H9 (cell line): ENCODE data around the gene ENOSF1. TPM values are rescaled to one million over a fixed set of nuclear protein-coding genes. Genes with fewer than 3 reads are reported as not detected.

Experiments used
- DNase-seq: peaks from one replicate; pipeline ENCODE4 v3.0.0-alpha.2; 2017
- H2AFZ ChIP-seq: one replicate; pipeline ENCODE4 v1.6.1; 2013; ENCODE audit warnings: mild to moderate bottlenecking, low read length, control low read depth, moderate library complexity
- H2AK5ac ChIP-seq: 2 replicates; pipeline ENCODE4 v1.6.1; 2013; ENCODE audit warnings: low read length, control low read depth, mixed read lengths; ENCODE audit not compliant: insufficient read length
- H2BK120ac ChIP-seq: one replicate; pipeline ENCODE4 v1.6.1; 2013; ENCODE audit warnings: low read depth, mild to moderate bottlenecking, low read length, control low read depth, inconsistent platforms; ENCODE audit not compliant: poor library complexity, severe bottlenecking
- H2BK12ac ChIP-seq: 2 replicates; pipeline ENCODE4 v1.6.1; 2013; ENCODE audit warnings: low read length, control low read depth, mixed read lengths, low read depth; ENCODE audit not compliant: insufficient read length
- H2BK15ac ChIP-seq: 2 replicates; pipeline ENCODE4 v1.6.1; 2013; ENCODE audit warnings: low read depth, low read length, control low read depth
- H2BK20ac ChIP-seq: one replicate; pipeline ENCODE4 v1.6.1; 2013; ENCODE audit warnings: low read depth, mild to moderate bottlenecking, low read length, control low read depth, inconsistent platforms; ENCODE audit not compliant: poor library complexity, severe bottlenecking
- H2BK5ac ChIP-seq: 2 replicates; pipeline ENCODE4 v1.6.1; 2013; ENCODE audit warnings: low read length, control low read depth, mixed read lengths; ENCODE audit not compliant: insufficient read length
- H3K14ac ChIP-seq: 2 replicates; pipeline ENCODE4 v1.6.1; 2013; ENCODE audit warnings: low read length, control low read depth; ENCODE audit not compliant: insufficient read depth
- H3K18ac ChIP-seq: 2 replicates; pipeline ENCODE4 v1.6.1; 2013; ENCODE audit warnings: low read depth, mild to moderate bottlenecking, mixed read lengths, low read length, control low read depth; ENCODE audit not compliant: insufficient read length
- H3K23ac ChIP-seq: 2 replicates; pipeline ENCODE4 v1.6.1; 2013; ENCODE audit warnings: low read length, control low read depth, mixed read lengths, low read depth; ENCODE audit not compliant: insufficient read length
- H3K23me2 ChIP-seq: 2 replicates; pipeline ENCODE4 v1.6.1; 2013; ENCODE audit warnings: low read depth, mild to moderate bottlenecking, mixed read lengths, low read length, control low read depth; ENCODE audit not compliant: insufficient read length, poor library complexity, severe bottlenecking
- H3K27ac ChIP-seq: 2 replicates; pipeline ENCODE4 v1.5.1; 2013; ENCODE audit warnings: low read length, control low read depth, mixed read lengths, low read depth; ENCODE audit not compliant: insufficient read length
- H3K27me3 ChIP-seq: 2 replicates; pipeline ENCODE4 v1.6.1; 2013; ENCODE audit warnings: low read length, control low read depth, inconsistent platforms; ENCODE audit not compliant: insufficient read depth
- H3K4ac ChIP-seq: 2 replicates; pipeline ENCODE4 v1.6.1; 2013; ENCODE audit warnings: low read depth, mild to moderate bottlenecking, control low read depth, inconsistent platforms, low read length, moderate library complexity
- H3K4me1 ChIP-seq: 2 replicates; pipeline ENCODE4 v1.6.1; 2013; ENCODE audit warnings: low read length, control low read depth, inconsistent platforms; ENCODE audit not compliant: insufficient read depth
- H3K4me2 ChIP-seq: 2 replicates; pipeline ENCODE4 v1.6.1; 2013; ENCODE audit warnings: low read length, control low read depth, mixed read lengths; ENCODE audit not compliant: insufficient read length, insufficient read depth
- H3K56ac ChIP-seq: 2 replicates; pipeline ENCODE4 v1.6.1; 2013; ENCODE audit warnings: low read depth, mild to moderate bottlenecking, mixed read lengths, low read length, control low read depth; ENCODE audit not compliant: insufficient read length
- H3K79me1 ChIP-seq: 2 replicates; pipeline ENCODE4 v1.6.1; 2013; ENCODE audit warnings: low read depth, mild to moderate bottlenecking, moderate library complexity, low read length, control low read depth, inconsistent platforms; ENCODE audit not compliant: insufficient read depth, poor library complexity, severe bottlenecking
- H3K79me2 ChIP-seq: 2 replicates; pipeline ENCODE4 v1.6.1; 2013; ENCODE audit warnings: low read length, control low read depth, inconsistent platforms; ENCODE audit not compliant: insufficient read depth
- H3K9ac ChIP-seq: 2 replicates; pipeline ENCODE4 v1.6.1; 2013; ENCODE audit warnings: low read length, control low read depth, mixed read lengths; ENCODE audit not compliant: insufficient read length; ENCODE audit errors: extremely low read depth
- H3K9me3 ChIP-seq: one replicate; pipeline ENCODE4 v1.6.1; 2013; ENCODE audit warnings: low read depth, low read length, inconsistent platforms; ENCODE audit not compliant: control insufficient read depth
- H3T11ph ChIP-seq: one replicate; pipeline ENCODE4 v1.6.1; 2013; ENCODE audit warnings: mild to moderate bottlenecking, low read length, control low read depth, inconsistent platforms
- H4K20me1 ChIP-seq: one replicate; pipeline ENCODE4 v1.6.1; 2013; ENCODE audit not compliant: control insufficient read depth, insufficient read length, insufficient read depth
- H4K5ac ChIP-seq: 2 replicates; pipeline ENCODE4 v1.6.1; 2013; ENCODE audit warnings: low read depth, mild to moderate bottlenecking, mixed read lengths, low read length, control low read depth; ENCODE audit not compliant: insufficient read length
- H4K8ac ChIP-seq: replicated peaks from 2 replicates; pipeline ENCODE4 v1.6.1; 2013; ENCODE audit warnings: low read length, control low read depth, mixed read lengths, low read depth; ENCODE audit not compliant: insufficient read length
- H4K91ac ChIP-seq: 2 replicates; pipeline ENCODE4 v1.6.1; 2013; ENCODE audit warnings: low read depth, mild to moderate bottlenecking, moderate library complexity, mixed read lengths, low read length, control low read depth; ENCODE audit not compliant: insufficient read length
- H3K27ac Mint-ChIP-seq, 3 experiments: 2 replicates in 2 of 3; 3 replicates in 1 of 3; pipeline ENCODE4 v1.8.0; 2020 to 2021; ENCODE audit warnings: mixed read lengths in 3 of 3, mild to moderate bottlenecking in 1 of 3, moderate library complexity in 1 of 3
- H3K27me3 Mint-ChIP-seq: 2 replicates; pipeline ENCODE4 v1.8.0; 2021; ENCODE audit warnings: low read depth, mild to moderate bottlenecking, moderate library complexity, mixed read lengths
- H3K36me3 Mint-ChIP-seq, 3 experiments: 2 replicates in 2 of 3; 3 replicates in 1 of 3; pipeline ENCODE4 v1.8.0; 2020 to 2021; ENCODE audit warnings: low read depth in 3 of 3, mixed read lengths in 3 of 3; ENCODE audit not compliant: insufficient read depth in 1 of 3
- H3K4me1 Mint-ChIP-seq, 2 experiments: 2 replicates each; pipeline ENCODE4 v1.8.0; 2020; ENCODE audit warnings: mixed read lengths in 2 of 2
- H3K4me3 Mint-ChIP-seq, 2 experiments: 2 replicates in 1 of 2; 3 replicates in 1 of 2; pipeline ENCODE4 v1.8.0; 2020 to 2021; ENCODE audit warnings: mild to moderate bottlenecking in 2 of 2, mixed read lengths in 2 of 2, moderate library complexity in 1 of 2
- H3K9me3 Mint-ChIP-seq, 2 experiments: 2 replicates in 1 of 2; 3 replicates in 1 of 2; pipeline ENCODE4 v1.8.0; 2020; ENCODE audit warnings: mild to moderate bottlenecking in 2 of 2, mixed read lengths in 2 of 2, moderate library complexity in 1 of 2
- CTCF ChIP-seq: fragments of 200-600 bp; sonication (generic); conservative IDR thresholded peaks from 3 replicates; pipeline ENCODE4 v1.8.0; 2021; ENCODE audit warnings: antibody characterized with exemption, mild to moderate bottlenecking
- WGBS: extraction: QIAGEN DNeasy Blood & Tissue Kit; methylation state at CpG from one replicate; pipeline ENCODE4 v1.1.7; 2013; ENCODE audit warnings: missing lambda C conversion rate, low lambda C conversion rate, mixed read lengths; ENCODE audit not compliant: insufficient read length; ENCODE audit errors: extremely low coverage; 5-methylcytosine and 5-hydroxymethylcytosine counted together
- total RNA-seq: library from RNA; stranded (reverse); gene quantifications from 2 replicates; pipeline ENCODE4 v1.2.1, GENCODE V29; 2021

The ENOSF1 gene
- total RNA-seq, 1 experiment from 2014 or later, result 40.3 TPM

DNA sequence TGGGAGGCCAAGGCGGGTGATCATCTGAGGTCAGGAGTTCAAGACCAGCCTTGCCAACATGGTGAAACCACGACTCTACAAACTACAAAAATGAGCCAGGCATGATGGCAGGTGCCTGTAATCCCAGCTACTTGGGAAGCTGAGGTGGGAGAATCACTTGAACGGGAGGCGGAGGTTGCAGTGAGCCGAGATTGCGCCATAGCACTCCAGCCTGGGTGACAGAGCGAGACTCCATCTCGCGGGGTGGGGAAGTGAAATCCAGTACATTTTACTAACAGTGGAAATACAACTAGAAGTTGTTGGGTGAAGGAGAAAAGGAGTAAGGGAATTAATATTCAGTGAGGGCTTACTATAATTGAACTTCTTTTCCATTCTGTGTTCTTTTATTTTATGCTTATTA is 13.2 kb upstream of the ENOSF1 start:
- Mint-ChIP-seq H3K36me3 (peaks cover 9 to 32% (median 23%) of the 10 kb centered on the region in 3 experiments; a peak in 6 of 7 replicates), H3K4me1 (no peaks in the 10 kb centered on the region)
- WGBS, result no CpG with 5 or more reads among the region's 9 CpGs

More for the DNA sequence above, 13.2 kb upstream of the ENOSF1 start:
- Histone ChIP-seq H3K4me1 (no peaks in the 10 kb centered on the region), H3K27me3 (no peaks in the 10 kb centered on the region), H3K23ac (no peak overlapping the region), H4K5ac (no peak overlapping the region), H3K18ac (no peak overlapping the region), H2BK15ac (no peak overlapping the region), H3K4ac (no peak overlapping the region), H3K79me2 (no peaks in the 10 kb centered on the region), H4K8ac (no peak overlapping the region), H4K91ac (no peak overlapping the region), H3K14ac (no peak overlapping the region), H3K56ac (no peak overlapping the region), H3K4me2 (no peak overlapping the region), H3K23me2 (no peaks in the 10 kb centered on the region), H3T11ph (no peak overlapping the region), H4K20me1 (no peaks in the 10 kb centered on the region), H2BK5ac (no peak overlapping the region), H2BK20ac (no peak overlapping the region), H3K27ac (no peak overlapping the region), H3K9me3 (no peaks in the 10 kb centered on the region), H2AFZ (no peak overlapping the region), H3K79me1 (no peaks in the 10 kb centered on the region), H2BK120ac (no peak overlapping the region), H3K9ac (no peak overlapping the region), H2BK12ac (no peak overlapping the region), H2AK5ac (no peak overlapping the region)
- Mint-ChIP-seq H3K9me3 (no peaks in the 10 kb centered on the region), H3K4me3 (no peak overlapping the region), H3K27ac (no peak overlapping the region), H3K27me3 (no peaks in the 10 kb centered on the region)
- TF ChIP-seq CTCF, result no peak
- DNase-seq, result no peak
